GM18868 (cell line): ENCODE data around the gene ADPRS.

Experiments
- ATAC-seq: cut with Tn5 transposase; IDR thresholded peaks from one replicate; pipeline ENCODE4 v1.9.1; 2021; ENCODE audit warnings: mild to moderate bottlenecking, moderate library complexity; ENCODE audit not compliant: unreplicated experiment

Gene ADPRS

DNA sequence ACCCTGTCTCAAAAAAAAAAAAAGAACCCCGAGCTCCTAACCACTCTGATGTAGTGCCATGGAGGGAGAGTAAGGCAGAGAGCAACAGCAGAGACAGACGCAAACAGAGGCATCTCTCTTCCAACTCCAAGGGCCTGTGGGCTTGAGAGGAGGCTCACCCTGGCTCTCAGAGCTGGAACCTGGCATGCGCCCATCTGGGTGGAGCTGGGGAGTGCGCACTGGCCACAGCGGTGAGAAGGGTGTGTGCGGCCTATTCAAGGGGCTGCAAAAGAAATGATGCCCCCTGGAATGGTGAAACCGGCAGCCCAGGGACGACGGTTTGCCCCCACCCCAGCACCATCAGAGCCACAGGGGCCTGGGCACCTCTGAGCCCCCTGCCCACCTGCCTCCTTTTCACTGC lies 18.7 kb downstream of the ADPRS start:
- ATAC-seq: no peak

DNA sequence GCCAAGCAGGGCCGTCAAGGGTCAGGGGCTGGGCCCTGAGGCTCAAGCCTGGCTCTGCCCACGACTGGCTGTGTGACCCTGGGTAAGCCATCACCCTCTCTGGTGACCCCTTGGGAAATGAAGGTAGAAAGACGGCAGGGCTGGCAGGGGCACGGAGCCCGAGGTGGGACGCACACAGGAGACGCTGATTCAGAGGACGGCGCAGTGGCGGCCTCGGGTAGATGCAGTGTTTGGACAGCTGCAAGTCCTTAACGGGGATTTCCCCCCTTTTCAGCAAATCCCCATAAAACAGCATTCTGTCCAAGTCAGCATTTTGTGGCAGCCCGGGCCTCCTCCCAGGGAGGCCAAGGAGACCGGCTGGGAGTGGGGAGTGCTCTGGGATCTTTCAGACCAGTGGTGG lies 19.6 kb downstream of the ADPRS start:
- no peak for ATAC-seq

DNA sequence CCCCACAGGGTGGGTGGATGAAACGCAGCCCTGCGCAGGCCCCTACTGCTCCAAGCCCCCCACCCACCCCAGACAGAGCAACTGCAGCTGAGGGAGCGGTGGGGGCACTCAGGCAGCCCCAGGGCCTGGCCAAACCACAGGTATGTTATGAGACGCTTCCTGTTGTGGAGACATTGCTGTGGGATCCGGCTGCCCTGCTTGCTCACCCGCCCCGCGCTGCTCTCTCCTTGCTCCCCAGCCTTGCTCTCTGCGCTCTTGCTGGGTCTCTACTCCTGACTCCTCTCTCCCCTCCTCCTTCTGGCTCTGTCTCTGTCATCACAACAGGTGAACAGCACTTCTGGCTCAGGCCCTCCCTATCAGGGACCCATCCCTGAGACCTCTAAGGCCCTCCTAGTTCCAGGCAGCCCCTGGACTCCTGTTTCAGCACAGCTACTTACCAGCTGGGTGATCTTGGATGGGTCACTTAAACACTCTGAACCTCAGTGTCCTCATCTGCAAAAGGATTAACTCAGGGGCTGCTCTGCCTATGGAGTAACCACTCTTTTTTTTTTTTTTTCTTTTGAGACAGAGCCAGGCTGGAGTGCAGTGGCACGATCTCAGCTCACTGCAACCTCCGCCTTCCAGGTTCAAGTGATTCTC lies 20.5 kb downstream of the ADPRS start:
- no peak for ATAC-seq

DNA sequence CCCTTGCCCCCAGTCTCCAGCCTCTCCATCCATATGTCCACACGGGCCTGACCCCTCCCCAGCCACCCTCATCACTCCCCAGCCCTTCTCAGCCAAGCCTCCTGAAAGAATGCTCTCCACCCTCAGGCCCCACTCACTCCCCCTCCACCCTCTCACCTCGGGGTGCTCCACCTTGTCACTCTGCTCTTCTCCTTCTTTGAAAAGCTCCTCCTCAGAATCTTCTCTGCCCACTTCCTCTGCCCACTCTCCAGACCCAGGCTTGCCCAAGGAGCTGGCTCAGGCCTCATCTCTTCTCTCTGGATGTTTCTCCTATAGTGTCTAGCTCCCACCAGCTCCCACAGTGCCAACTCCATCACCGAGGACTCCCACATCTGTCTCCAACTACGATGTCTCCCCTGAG lies 22.5 kb downstream of the ADPRS start:
- no peak for ATAC-seq

DNA sequence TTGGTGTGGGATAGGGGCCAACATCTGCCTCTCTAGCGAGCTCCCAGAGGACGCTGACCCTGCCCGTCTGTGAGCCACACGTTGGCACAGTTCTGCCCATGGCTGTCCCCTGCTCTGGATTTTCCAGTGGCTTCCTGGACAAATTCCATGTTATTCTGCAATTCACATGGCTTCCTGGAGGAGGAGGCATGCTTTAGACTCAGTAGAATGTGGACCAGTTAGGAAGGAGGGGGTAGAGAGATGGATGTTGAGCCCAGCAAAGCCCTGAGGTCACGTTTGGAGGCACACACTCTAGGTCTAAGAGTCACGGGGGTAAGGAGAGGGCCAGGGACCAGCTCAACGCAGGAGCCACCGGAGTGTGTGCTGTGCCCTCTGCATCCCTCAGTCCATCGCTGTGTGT lies 24.1 kb downstream of the ADPRS start:
- no peak for ATAC-seq

DNA sequence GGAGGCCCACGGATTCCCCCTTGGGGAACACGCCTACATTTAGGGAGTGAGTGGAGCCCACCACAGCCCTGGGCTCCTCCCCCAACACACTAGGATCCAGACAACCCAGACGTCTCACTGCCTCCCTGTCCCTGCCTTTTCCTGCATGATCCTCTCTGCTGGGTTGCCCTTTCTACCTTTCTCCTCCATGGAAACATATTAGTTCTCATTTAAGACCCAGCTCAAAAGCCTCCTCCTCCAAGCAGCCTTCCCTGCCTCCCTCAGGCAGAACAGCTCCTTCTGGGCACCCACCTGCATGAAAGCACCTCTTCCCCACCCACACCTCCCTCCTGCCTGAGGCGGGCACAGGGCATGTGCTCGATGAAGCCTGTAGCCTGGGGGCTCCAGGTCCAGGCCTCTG lies 25.7 kb downstream of the ADPRS start:
- no peak for ATAC-seq

DNA sequence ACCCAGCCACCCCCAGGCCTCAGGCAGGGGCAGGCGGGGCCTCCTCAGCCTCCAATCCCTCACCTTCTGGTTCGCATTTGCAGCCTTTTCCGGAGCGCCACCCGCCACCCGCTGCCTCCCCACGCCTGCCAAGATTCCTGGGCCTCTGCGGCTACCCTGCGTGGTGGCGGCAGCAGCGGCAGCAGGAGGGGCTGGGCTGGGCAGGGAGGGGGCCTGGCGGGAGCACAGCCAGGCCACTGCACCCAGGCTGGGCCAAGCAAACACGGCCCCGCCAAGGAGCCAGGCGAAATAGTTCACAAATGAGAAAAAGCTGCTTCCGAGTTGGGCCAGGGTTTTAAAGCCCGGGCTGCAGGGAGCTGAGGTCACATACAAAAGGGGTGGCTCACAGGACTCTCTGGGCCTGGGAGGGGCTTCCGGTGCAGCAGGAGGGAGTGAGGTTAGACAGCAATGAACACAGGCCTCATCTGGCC lies 26.5 kb downstream of the ADPRS start:
- ATAC-seq: no peak

DNA sequence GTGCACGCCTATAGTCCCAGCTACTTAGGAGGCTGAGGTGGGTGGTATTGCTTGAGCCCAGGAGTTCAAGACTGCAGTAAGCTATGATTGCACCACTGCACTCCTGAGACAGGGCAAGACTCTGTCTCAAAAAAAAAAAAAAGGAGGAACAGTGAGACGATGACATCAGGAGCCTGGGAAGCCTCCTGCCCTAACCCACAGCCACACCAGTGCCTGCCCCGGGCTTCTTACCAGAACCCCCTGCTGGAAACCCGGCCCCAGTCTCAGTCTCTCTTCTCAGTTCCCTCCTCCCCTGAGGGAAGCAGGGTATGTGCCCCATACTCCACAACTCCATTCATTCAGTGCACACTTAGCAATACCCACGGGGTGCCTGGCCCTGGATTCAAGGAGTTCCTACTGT lies 27.2 kb downstream of the ADPRS start:
- no peak for ATAC-seq

DNA sequence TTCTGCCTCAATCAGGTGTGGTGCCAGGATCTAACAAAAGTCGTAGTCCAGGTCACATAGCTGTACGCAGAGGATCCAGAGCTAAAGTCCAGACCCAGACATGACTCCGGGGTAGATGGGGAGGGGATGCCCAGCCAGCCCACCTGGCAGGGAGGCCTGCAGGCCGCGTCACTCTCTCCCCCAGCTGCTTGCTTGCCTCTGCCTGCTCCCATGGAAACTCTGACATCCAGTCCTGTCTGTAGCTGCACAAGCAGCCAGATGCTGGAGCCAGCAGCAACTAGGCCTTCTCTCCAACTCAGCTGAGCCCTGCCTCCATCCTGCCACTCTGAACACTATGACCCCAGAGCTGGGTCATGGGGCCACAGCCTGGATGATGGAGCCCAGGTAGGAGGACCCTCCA lies 28.2 kb downstream of the ADPRS start:
- ATAC-seq: no peak

DNA sequence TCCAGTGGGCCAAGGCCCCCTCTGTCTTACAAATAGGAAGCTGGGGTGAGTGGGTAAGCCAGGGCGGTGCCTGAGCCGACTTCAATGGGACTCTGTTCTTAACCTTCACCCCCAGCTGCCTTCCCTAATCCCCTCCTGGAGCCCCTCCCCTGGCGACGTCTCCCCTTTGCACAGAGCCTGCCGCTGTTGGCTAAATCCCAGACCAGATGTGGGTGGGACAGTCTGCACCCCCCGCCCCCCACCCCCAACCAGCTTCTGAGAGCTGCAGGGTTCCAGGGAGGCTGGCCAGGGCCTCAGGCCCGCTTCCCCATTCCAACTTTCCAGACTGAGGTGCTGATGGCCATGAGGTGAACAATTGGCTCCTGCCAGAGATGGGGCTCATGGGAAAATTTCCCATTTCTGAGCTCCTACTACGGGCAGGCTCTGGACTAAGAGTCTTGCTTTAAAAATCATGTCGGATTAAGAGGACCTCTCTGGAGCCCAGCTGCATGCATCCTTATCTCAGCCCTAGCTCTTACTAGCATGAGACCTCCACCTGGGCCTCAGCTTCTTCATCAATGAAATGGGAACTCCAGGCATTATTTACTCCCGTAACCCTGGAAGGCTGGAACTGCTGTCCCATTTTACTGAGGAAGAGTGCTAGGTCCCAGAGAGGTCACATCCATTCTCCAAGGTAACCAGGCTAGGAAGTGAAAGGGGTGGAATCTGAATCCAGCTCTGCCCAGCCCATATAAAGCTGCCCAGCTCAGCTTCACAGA lies 29.9 kb downstream of the ADPRS start:
- ATAC-seq: no peak

DNA sequence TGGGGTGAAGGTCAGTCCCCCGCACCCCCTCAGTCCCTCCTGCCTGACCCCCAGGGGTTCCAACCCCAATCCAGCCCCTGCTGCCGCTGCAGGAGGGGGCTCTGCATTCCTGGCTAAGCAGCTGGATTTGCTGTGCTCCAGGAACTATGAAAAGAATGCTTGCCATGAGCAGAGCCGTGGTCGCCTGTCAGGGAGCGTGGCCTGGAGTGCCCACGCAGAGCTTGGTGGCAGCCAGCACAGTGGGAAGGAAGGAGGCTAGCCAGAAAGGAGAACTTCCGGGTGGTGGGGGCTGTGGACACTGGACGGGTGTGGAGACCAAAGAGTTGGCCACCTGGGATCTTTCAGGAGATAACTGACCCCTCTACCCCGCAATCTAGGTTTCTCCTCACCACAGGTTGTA lies 30.8 kb downstream of the ADPRS start:
- no peak for ATAC-seq

DNA sequence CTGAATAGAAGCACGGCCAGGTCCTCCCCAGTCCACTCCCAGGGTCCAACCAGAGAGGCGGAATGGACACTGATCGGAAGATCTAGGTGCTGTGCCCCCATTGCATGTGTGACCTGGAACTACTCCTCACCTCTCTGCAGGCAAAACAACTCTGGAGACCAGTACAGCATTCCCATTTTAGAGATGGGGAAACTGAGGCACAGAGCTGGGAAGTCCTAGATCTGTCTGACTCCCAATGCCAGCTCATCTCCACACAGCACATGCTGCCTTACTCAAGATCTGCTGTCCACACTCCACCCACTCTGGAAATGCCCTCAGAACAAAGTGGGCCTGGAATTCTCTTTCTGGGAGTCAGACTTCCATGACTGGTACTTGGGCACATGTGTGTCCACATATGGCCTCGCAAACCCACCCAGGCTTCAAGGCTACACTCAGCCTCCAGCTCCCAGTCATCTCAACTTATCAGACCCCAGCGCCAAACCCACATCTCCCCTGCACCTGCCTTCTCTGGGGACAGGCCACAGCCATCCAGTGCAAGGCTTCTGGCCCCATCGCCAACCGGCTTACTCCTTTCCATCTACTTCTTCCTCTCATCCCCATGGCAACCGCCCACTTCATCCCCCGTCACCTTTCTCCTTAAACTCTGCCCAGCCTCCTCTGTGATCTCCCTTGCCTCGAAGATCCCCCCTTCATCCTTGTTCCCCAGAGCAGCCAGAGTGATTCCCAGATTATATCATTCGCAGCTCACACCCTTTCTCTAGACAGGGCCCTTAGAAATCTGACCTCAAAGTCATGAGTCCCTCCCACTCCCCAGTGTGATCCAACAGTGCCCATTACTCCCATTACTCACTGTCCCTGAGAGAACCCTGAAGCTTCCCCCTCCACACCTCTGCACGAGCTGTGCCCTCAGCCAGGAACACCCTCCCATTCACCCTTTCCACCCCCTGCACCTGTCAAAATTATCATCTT lies 33.7 kb downstream of the ADPRS start:
- no peak for ATAC-seq

DNA sequence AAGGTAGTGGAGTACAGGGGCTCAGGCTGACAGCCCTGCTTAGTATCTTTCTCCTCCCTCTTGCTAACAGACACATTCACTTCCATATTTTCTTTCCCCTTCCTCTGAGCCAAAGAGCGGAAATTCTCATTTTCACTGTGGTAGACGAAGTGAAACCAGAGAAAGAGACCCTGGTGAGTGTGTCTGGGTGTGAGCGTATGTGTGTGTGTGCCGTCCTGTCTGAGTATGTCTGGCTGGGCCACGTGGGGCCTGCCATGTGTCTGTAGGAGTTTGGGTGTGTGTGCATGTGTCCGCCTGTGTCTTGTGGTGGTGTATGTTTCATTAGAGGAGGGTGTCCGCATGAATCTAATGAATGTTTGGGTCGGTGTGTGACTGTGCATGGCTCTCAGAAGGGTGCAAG lies 34.7 kb downstream of the ADPRS start:
- no peak for ATAC-seq

DNA sequence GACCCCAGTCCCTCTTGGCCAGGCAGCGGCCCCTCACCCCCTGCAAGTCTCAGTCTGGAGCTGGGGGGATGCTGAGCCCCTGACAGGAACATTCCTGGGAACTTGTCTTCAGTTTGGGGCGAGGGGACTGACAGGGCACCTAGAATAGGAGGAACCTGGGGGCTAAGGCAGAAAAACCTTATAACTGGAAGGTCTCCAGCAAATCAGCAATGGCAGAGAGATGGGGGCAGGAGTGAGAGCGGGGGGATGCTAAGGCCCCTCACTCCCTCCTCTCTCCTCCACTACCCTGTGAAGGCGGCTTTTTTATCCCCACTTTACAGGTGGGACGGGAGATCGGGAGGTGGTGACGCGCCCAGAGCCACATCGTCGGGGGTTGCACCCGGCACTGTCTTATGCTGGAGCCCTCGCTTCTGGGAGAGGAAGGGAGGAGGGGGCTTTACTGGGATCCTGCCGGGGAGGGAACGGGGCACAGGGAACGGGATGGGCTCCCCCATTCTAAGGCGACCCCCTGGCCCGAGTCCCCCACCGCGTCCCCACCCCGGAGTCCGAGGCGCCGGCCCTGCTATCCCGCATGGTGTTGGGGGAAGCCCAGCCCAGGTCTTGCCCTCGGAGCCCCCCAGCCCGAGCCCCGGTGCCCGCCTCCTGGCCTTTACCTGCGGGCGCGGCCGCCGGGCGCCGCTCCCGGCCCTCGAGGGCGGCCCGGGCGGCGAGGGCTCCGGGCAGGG lies 35.9 kb downstream of the ADPRS start:
- ATAC-seq: no peak

DNA sequence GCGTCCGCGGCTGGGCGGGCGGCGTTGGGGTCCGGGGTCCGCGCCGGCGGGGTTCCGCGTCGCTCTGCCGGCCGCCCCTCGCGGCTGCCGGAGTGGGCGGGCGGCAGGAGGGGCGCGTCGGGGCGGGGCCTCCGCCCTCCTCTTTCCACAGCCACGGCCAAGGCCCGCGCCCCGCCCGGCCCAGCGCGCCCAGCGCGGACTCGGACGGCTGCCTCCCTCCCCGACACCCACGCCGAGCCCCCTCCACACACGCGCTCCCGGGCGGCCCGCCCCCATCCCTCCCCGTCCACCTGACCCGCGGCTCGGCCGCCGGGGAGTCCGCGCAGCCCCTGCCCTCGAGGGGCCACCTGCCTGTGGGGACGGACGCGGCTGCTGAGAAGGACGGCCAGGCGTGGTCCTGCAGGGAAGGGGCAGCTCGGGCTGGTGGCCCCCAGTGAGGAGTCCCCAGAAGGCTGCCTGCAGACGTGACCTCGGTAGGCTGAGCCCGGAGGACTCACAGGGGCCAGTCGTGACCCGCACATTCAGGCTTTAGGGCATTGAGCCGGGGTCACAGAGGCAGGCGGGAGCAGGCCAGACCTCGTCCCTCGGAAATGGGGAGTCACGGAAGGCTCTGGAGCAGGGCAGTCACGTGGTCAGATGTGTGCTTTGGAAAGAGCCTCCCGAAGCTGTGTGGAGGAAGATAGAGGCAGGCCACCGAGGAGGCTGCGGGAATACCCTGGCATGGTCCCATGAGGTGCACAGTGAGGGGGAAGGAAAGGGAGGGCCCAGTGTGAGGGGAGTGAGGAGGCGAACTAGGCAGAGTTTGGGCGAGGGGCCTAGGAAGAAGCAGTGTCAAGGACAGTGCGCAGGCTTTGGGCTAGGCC lies 36.7 kb downstream of the ADPRS start, which contains the start of gene COL8A2:
TSS of gene COL8A2 (minus strand) at position 94 of the 863 bp plus-strand sequence. CDS start 24,980 bp downstream, outside the sequence.
- no peak for ATAC-seq

DNA sequence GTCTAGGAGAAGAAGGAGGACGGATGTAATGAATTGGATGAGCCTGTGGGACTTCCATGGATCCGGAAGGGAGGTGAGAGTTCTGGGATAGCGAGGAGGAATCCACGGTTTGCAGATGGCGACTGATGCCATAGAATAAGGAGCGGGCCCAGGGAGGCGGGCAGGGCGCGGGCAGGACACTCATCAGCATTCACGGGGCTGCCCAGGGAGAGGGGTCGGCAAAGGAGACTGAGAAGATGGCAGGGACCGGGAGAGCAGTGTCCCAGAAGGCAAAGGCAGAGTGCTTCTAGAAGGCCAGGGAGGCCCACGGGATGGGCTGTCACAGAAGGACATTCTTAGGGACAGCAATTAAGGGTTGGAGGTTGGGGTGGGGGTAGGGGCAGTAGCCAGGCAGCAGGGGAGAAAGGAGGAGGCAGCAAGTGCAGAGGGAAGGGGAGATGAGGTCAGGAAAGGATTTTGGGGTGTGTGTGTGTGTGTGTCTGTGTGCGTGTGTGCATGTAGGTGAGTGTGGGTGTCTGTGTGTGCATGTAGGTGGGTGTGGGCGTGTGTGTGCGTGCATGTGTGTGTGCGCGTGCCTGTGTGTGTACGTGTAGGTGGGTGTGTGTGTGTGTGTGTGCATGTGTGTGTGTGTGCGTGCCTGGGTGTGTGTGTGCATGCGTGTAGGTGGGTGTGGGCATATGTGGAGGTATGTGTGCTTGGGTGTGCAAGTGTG lies 37.5 kb downstream of the ADPRS start:
- ATAC-seq: no peak

DNA sequence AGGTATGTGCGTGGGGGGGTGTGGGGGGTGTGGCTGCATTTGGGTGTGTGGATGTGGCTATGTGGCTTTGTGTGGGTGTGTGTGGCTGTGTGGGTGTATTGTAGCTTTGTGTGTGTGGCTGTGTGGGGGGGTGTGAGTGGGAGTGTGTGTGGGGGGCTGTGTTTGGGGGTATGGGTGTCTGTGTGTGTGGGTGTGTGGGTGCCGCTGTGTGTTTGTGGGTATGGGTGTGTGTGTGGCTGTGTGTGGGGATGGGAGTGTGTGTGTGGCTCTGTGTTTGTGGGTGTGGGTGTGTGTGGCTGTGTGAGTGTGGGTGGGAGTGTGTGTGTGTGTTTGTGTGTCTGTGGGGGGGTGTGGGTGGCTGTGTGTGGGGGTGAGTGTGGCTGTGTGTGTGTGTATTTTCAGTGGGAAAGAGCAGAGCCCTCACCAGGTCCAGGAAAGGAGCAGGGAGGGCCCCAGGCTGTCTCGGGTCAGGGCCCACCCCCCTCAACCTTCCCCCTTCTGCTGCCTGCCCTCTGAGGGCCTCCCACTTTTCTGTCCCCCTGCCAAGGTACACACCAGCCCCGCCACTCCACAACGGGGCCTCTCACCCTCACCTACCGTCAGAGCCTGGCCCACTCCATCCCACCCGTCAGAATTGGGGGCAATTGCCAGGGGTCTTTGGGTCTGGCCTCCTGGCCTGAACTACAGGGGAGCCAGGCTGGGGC lies 38.3 kb downstream of the ADPRS start:
- no peak for ATAC-seq

DNA sequence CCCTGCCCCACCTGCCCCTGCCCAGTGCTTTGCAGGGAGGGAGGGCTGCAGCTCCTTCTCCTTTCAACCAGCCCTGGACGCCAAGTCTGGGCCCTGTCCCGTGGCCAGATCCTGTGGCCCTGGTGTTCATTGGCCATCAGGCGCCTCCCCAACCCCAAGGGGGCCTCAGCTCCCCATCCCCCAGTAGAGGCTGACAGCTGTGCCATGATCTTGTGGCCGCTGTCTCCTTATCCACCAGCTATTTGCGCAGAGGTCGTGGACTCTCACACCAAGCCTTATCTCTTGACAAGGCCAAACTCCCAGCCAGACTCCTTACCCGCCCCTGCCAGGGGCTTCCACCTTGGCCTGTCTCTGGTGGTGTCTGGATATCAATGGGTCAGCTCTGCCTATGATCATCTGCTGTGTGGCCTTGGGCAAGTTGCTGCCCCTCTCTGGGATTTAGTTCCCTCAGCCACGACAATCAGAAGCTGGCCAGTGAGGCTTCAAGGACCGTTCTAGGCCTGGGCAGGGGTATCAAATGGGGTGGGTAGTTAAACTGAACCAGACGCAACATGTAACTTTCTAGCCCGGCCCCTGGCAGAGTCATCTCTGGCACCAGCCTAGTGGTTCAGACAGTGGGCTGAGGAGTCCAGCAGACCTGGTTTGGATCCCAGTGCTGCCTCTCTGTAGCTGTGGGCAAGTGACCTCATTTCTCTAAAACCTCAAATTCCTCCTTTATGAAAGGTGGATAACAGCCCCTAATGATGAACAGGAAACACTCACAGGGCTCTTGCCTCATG lies 39.6 kb downstream of the ADPRS start:
- no peak for ATAC-seq
